Thyroid gland (tissue), 4 donors: ENCODE measurements around the gene TPBGL.

Source experiments
- POLR2A ChIP-seq, 2 donors: fragments of 450-650 bp; IDR thresholded peaks; one replicate each; pipeline ENCODE4 v1.6.1; 2017; ENCODE audit warnings: antibody characterized with exemption in 2 of 2, mild to moderate bottlenecking in 2 of 2, moderate library complexity in 1 of 2
- TF ChIP-seq, protein P1 (sequence below), 6 experiments: fragments of 200-600 bp in 3 of 6; fragments of 450-650 bp in 3 of 6; sonication (generic) in 3 of 6; IDR thresholded peaks; one replicate each; pipeline ENCODE4 v1.5.1; 2016 to 2019; ENCODE audit warnings: antibody characterized with exemption in 6 of 6, mild to moderate bottlenecking in 2 of 6, inconsistent platforms in 1 of 6, moderate library complexity in 1 of 6

DNA sequence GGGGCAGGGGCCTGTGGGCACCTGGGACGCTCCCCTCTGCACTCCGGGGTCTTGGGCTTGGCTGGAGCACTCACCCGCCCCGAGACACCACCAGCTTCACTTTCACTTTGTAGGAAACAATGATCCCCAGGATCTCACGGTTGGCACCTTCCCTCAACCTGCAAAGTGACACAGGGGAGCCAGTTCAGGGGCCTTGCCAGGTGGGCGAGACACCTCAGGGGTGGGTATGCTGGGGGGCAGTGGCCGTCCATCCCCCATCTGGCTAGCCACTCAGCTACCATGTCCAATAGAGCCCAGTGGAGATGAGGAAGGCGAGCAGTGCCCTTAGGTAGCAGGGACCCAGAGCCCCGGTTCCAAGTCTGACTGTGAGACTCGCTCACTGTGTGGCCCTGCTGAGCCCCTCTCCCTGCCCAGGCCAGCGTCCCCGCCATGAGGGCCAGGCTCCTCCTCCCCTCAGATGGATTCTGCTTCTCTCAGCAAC lies 32.3 kb downstream of the TPBGL start:
- TF ChIP-seq, protein P1, sequence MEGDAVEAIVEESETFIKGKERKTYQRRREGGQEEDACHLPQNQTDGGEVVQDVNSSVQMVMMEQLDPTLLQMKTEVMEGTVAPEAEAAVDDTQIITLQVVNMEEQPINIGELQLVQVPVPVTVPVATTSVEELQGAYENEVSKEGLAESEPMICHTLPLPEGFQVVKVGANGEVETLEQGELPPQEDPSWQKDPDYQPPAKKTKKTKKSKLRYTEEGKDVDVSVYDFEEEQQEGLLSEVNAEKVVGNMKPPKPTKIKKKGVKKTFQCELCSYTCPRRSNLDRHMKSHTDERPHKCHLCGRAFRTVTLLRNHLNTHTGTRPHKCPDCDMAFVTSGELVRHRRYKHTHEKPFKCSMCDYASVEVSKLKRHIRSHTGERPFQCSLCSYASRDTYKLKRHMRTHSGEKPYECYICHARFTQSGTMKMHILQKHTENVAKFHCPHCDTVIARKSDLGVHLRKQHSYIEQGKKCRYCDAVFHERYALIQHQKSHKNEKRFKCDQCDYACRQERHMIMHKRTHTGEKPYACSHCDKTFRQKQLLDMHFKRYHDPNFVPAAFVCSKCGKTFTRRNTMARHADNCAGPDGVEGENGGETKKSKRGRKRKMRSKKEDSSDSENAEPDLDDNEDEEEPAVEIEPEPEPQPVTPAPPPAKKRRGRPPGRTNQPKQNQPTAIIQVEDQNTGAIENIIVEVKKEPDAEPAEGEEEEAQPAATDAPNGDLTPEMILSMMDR (IDR thresholded peaks at IDR 0.05), result no peak
- no peak for TF ChIP-seq POLR2A (IDR thresholded peaks at IDR 0.05)
